Stimulated activated naive B cell treated with anti-CD40 and anti-IgM and Interleukin-4, amounts not matched to agents 10 μg/mL and 1 μg/mL and 100 μg/mL, for 72 hours (primary cell): Measurements from ENCODE around the gene HAO1.
"Not testable (repeated sequence)": the region's sequence is repeated elsewhere in the genome, so short reads cannot be mapped to it uniquely, and the experiment has no call there.

Experiments
- ATAC-seq, 2 donors: fragments of 150-1000 bp; cut with Tn5 transposase; replicated peaks; 2 replicates each; pipeline ENCODE4 v1.10.0; 2021; ENCODE audit warnings: moderate library complexity in 1 of 2
- DNase-seq: peaks from one replicate; pipeline ENCODE4 v3.0.0; 2021
- H3K27ac Mint-ChIP-seq: one replicate; pipeline ENCODE4 v1.8.0; 2022; ENCODE audit warnings: mild to moderate bottlenecking, mixed read lengths
- H3K27me3 Mint-ChIP-seq, 2 donors: one replicate each; pipeline ENCODE4 v1.8.0; 2022; ENCODE audit warnings: mixed read lengths in 2 of 2
- H3K36me3 Mint-ChIP-seq, 2 donors: one replicate each; pipeline ENCODE4 v1.8.0; 2022; ENCODE audit warnings: mixed read lengths in 2 of 2, mild to moderate bottlenecking in 1 of 2
- H3K4me1 Mint-ChIP-seq, 2 donors: one replicate each; pipeline ENCODE4 v1.8.0; 2022; ENCODE audit warnings: mixed read lengths in 2 of 2, mild to moderate bottlenecking in 1 of 2
- H3K4me3 Mint-ChIP-seq, 2 donors: one replicate each; pipeline ENCODE4 v1.8.0; 2022; ENCODE audit warnings: mild to moderate bottlenecking in 2 of 2, mixed read lengths in 2 of 2, moderate library complexity in 1 of 2
- H3K9me3 Mint-ChIP-seq, 2 donors: one replicate each; pipeline ENCODE4 v1.8.0; 2022; ENCODE audit warnings: mixed read lengths in 2 of 2, mild to moderate bottlenecking in 1 of 2

Gene HAO1

GRCh38 chr20:7940341-7940740 is at the start of gene HAO1:
HAO1 (minus strand) TSS chr20:7940458; CDS start chr20:7940422, 36 bp downstream.
- no peaks in the 10 kb centered on the region for H3K9me3 Mint-ChIP-seq
- H3K27me3 Mint-ChIP-seq: no peaks in the 10 kb centered on the region
- H3K36me3 Mint-ChIP-seq: no peaks in the 10 kb centered on the region
- no peak within 1 kb of the TSS for H3K27ac Mint-ChIP-seq
- no peak for DNase-seq
- H3K4me1 Mint-ChIP-seq: peaks cover 4 to 7% of the 10 kb centered on the region in 2 donors
- H3K4me3 Mint-ChIP-seq: no peak within 1 kb of the TSS
- ATAC-seq: no peak

DNA sequence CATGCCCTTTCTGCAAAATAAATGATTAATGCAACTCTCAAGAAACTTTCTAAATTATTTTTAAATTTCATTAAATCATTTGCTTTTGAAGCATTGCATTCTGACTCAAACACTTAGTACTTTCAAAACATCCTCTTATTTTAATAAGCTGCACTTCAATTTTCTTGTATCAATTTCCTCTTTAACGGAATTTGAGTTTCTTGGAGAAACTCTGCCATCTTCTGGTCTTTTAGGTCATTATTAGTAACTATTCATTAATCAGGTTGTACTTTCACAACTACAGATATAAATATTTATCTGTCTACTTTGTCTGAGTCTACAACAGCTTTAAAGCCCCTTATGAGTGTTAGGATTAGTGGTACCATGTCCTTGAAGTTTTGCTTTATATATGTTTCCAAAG is 49.1 kb upstream of the HAO1 start:
- Mint-ChIP-seq H3K27ac (no peak overlapping the region), H3K9me3 (peaks cover 7 to 9% of the 10 kb centered on the region in 2 donors), H3K27me3 (no peaks in the 10 kb centered on the region), H3K36me3 (peaks cover 15 to 31% of the 10 kb centered on the region in 2 donors), H3K4me3 (no peak overlapping the region), H3K4me1 (no peaks in the 10 kb centered on the region)
- no peak for ATAC-seq
- DNase-seq: no peak

GRCh38 chr20:7985916-7986315 is 45.7 kb upstream of the HAO1 start:
- Mint-ChIP-seq H3K27ac (no peak overlapping the region), H3K27me3 (no peaks in the 10 kb centered on the region), H3K36me3 (peaks cover 4 to 19% of the 10 kb centered on the region in 2 donors), H3K4me1 (no peaks in the 10 kb centered on the region), H3K9me3 (no peaks in the 10 kb centered on the region), H3K4me3 (no peak overlapping the region)
- DNase-seq: no peak
- ATAC-seq: no peak

GRCh38 chr20:7984192-7984591 is 43.9 kb upstream of the HAO1 start:
- DNase-seq (no peak), ATAC-seq (no peak)
- Mint-ChIP-seq H3K4me3 (no peak overlapping the region), H3K9me3 (no peaks in the 10 kb centered on the region), H3K4me1 (no peaks in the 10 kb centered on the region), H3K27ac (no peak overlapping the region), H3K27me3 (no peaks in the 10 kb centered on the region), H3K36me3 (peaks cover 6 to 18% of the 10 kb centered on the region in 2 donors)

DNA sequence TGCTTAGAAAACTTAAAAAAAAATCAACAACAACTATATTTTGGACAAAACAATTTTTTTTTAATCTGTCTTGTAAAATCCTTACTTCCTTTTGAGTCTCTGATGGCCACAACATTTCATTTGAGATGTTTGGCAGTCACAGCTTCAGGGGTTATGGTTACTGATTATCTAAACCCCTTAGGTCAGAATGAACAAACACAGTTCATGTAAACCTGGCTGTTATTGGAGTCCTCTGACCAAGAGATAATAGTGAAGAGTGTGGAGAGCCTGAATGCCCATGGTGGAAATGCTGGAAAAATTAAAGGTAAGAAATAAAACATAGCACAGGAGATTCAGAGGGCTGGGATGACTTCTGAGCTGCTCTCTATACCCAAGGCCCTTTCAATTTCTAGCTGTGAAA is 41.1 kb upstream of the HAO1 start:
- DNase-seq: no peak
- H3K4me3 Mint-ChIP-seq: no peak overlapping the region
- H3K9me3 Mint-ChIP-seq: no peaks in the 10 kb centered on the region
- peaks cover 9 to 22% of the 10 kb centered on the region in 2 donors for H3K36me3 Mint-ChIP-seq
- H3K27ac Mint-ChIP-seq: peak overlapping the region; percentile 2
- H3K27me3 Mint-ChIP-seq: no peaks in the 10 kb centered on the region
- no peak for ATAC-seq
- no peaks in the 10 kb centered on the region for H3K4me1 Mint-ChIP-seq

- peak; percentile 65 to 66 for ATAC-seq
- DNase-seq: no peak
- peaks cover 9 to 18% of the 10 kb centered on the region in 2 donors for H3K36me3 Mint-ChIP-seq
- no peak overlapping the region for H3K4me3 Mint-ChIP-seq
- no peaks in the 10 kb centered on the region for H3K9me3 Mint-ChIP-seq
- H3K4me1 Mint-ChIP-seq: no peaks in the 10 kb centered on the region
- H3K27me3 Mint-ChIP-seq: no peaks in the 10 kb centered on the region
- no peak overlapping the region for H3K27ac Mint-ChIP-seq
These were observed 40.2 kb upstream of the HAO1 start for GRCh38 chr20:7980332-7981046.

GRCh38 chr20:7977709-7978108 is 37.5 kb upstream of the HAO1 start:
- ATAC-seq: no peak
- H3K9me3 Mint-ChIP-seq: no peaks in the 10 kb centered on the region

GRCh38 chr20:7975851-7976414 is 35.7 kb upstream of the HAO1 start:
- Mint-ChIP-seq H3K4me3 (no peak overlapping the region), H3K36me3 (peaks cover 4 to 11% of the 10 kb centered on the region in 2 donors), H3K4me1 (no peaks in the 10 kb centered on the region), H3K27ac (no peak overlapping the region), H3K9me3 (no peaks in the 10 kb centered on the region), H3K27me3 (no peaks in the 10 kb centered on the region)
- ATAC-seq (no peak), DNase-seq (no peak)

More at GRCh38 chr20:7977709-7978108, 37.5 kb upstream of the HAO1 start:
- no peaks in the 10 kb centered on the region for H3K4me1 Mint-ChIP-seq
- H3K27ac Mint-ChIP-seq: no peak overlapping the region
- peaks cover 9 to 18% of the 10 kb centered on the region in 2 donors for H3K36me3 Mint-ChIP-seq
- no peak overlapping the region for H3K4me3 Mint-ChIP-seq
- no peaks in the 10 kb centered on the region for H3K27me3 Mint-ChIP-seq
- no peak for DNase-seq

GRCh38 chr20:7974785-7975435 is 34.7 kb upstream of the HAO1 start:
- DNase-seq (no peak), ATAC-seq (no peak)
- no peaks in the 10 kb centered on the region for H3K27me3 Mint-ChIP-seq
- H3K4me3 Mint-ChIP-seq: no peak overlapping the region
- H3K9me3 Mint-ChIP-seq: no peaks in the 10 kb centered on the region
- H3K4me1 Mint-ChIP-seq: no peaks in the 10 kb centered on the region
- H3K36me3 Mint-ChIP-seq: peaks cover 3 to 4% of the 10 kb centered on the region in 2 donors
- H3K27ac Mint-ChIP-seq: no peak overlapping the region

GRCh38 chr20:7971536-7972280 is 31.4 kb upstream of the HAO1 start:
- H3K4me3 Mint-ChIP-seq: no peak overlapping the region

GRCh38 chr20:7967199-7967844 is 27.1 kb upstream of the HAO1 start:
- H3K27me3 Mint-ChIP-seq: no peaks in the 10 kb centered on the region
- H3K9me3 Mint-ChIP-seq: no peaks in the 10 kb centered on the region
- no peak overlapping the region for H3K4me3 Mint-ChIP-seq
- H3K4me1 Mint-ChIP-seq: no peaks in the 10 kb centered on the region
- DNase-seq (no peak), ATAC-seq (no peak)
- H3K27ac Mint-ChIP-seq: no peak overlapping the region
- no peaks in the 10 kb centered on the region for H3K36me3 Mint-ChIP-seq

More at GRCh38 chr20:7971536-7972280, 31.4 kb upstream of the HAO1 start:
- H3K27me3 Mint-ChIP-seq: no peaks in the 10 kb centered on the region
- no peak overlapping the region for H3K27ac Mint-ChIP-seq
- no peak for DNase-seq
- no peaks in the 10 kb centered on the region for H3K9me3 Mint-ChIP-seq
- no peaks in the 10 kb centered on the region for H3K36me3 Mint-ChIP-seq
- ATAC-seq: no peak
- H3K4me1 Mint-ChIP-seq: no peaks in the 10 kb centered on the region

DNA sequence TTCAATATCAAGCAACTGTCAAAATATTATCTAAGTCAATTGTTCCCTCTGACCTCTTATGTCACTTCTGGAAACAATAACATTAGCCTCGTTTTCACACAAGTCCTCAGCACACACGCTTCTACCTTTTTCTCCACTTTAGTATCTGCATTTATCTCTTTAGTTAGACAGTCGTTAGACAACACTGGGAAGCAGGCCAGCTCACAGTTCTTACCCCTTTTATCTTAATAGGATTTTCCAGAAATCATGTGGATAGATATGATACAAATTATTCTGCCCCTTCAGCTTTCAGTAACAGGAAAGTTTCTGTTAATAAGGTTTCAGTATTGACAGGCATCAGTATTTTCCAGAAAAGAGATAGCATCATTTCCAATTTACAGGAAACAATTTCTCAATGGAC is 25.9 kb upstream of the HAO1 start:
- DNase-seq: no peak
- ATAC-seq: no peak
- Mint-ChIP-seq H3K27me3 (no peaks in the 10 kb centered on the region), H3K4me1 (no peaks in the 10 kb centered on the region), H3K36me3 (no peaks in the 10 kb centered on the region), H3K4me3 (no peak overlapping the region), H3K27ac (no peak overlapping the region), H3K9me3 (no peaks in the 10 kb centered on the region)

DNA sequence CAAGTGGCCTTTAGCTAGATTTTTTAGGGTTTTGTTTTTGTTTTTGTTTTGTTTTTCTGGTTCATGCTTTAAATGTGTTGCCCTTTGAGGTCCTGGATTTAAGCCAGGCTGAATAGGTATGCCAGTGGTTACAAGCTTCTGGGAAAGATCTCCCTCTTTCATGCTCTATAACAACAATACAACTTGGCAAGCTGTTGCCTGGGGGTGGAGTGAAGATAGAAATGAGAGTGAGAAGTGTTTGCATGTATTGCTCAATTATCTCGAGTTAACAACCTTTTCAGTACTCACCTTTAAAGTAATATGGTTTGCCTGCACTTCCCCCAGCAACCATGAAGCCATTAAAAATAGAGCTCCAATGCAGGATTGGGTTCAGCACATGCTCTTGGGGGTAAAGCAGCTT is 19.2 kb upstream of the HAO1 start:
- Mint-ChIP-seq H3K27ac (no peak overlapping the region), H3K9me3 (peaks cover 0 to 14% of the 10 kb centered on the region in 2 donors), H3K4me3 (no peak overlapping the region), H3K4me1 (no peaks in the 10 kb centered on the region), H3K36me3 (peaks cover 0 to 2% of the 10 kb centered on the region in 2 donors), H3K27me3 (peaks cover 16 to 21% of the 10 kb centered on the region in 2 donors)
- ATAC-seq (no peak), DNase-seq (no peak)

- H3K4me3 Mint-ChIP-seq, DNase-seq, H3K27ac Mint-ChIP-seq, H3K36me3 Mint-ChIP-seq, H3K4me1 Mint-ChIP-seq, ATAC-seq: not testable (repeated sequence)
- Mint-ChIP-seq H3K27me3 (peaks cover 20 to 28% of the 10 kb centered on the region in 2 donors), H3K9me3 (peaks cover 5 to 18% of the 10 kb centered on the region in 2 donors)
These were observed 16.3 kb upstream of the HAO1 start for GRCh38 chr20:7956561-7956960.
